Measurements from ENCODE around the gene MARCHF10. TPM values are rescaled to one million over a fixed set of nuclear protein-coding genes. Genes with fewer than 3 reads are reported as not detected.
A peak's percentile ranks its signal among the peaks of the same experiment; 100 is the strongest.
"Not testable (repeated sequence)": the region's sequence is repeated elsewhere in the genome, so short reads cannot be mapped to it uniquely, and the experiment has no call there.

MARCHF10 gene
- total RNA-seq, 1 donor from 2014 or later: not detected

GRCh38 chr17:62702746-62703260 is 105.3 kb downstream of the MARCHF10 start:
- ATAC-seq (no peak), DNase-seq (ENCODE audit: low spot score) (no peak)

GRCh38 chr17:62701706-62702085 is 106.4 kb downstream of the MARCHF10 start:
- ATAC-seq: no peak
- no peak for DNase-seq (ENCODE audit: low spot score)

- DNase-seq (ENCODE audit: low spot score) (no peak), ATAC-seq (no peak)
These were observed 107.0 kb downstream of the MARCHF10 start for GRCh38 chr17:62700964-62701705.

GRCh38 chr17:62698459-62698858 is 109.7 kb downstream of the MARCHF10 start:
- not testable (repeated sequence) for DNase-seq (ENCODE audit: low spot score)

GRCh38 chr17:62696726-62697490 is 111.2 kb downstream of the MARCHF10 start:
- DNase-seq (ENCODE audit: low spot score) (no peak), ATAC-seq (no peak)

More at GRCh38 chr17:62698459-62698858, 109.7 kb downstream of the MARCHF10 start:
- not testable (repeated sequence) for ATAC-seq

GRCh38 chr17:62696256-62696655 is 111.9 kb downstream of the MARCHF10 start:
- ATAC-seq: no peak
- no peak for DNase-seq (ENCODE audit: low spot score)

GRCh38 chr17:62695093-62695738 is 112.9 kb downstream of the MARCHF10 start:
- DNase-seq (ENCODE audit: low spot score); ATAC-seq: not testable (repeated sequence)

GRCh38 chr17:62693616-62694409 is 114.3 kb downstream of the MARCHF10 start:
- no peak for DNase-seq (ENCODE audit: low spot score)
- ATAC-seq: no peak

- ATAC-seq: peak; percentile 46
- no peak for DNase-seq (ENCODE audit: low spot score)
These were observed 115.2 kb downstream of the MARCHF10 start for GRCh38 chr17:62692721-62693431.

GRCh38 chr17:62692159-62692651 is 115.9 kb downstream of the MARCHF10 start:
- no peak for DNase-seq (ENCODE audit: low spot score)
- no peak for ATAC-seq

GRCh38 chr17:62691589-62691915 is 116.6 kb downstream of the MARCHF10 start:
- not testable (repeated sequence) for ATAC-seq; DNase-seq (ENCODE audit: low spot score)

GRCh38 chr17:62690168-62690897 is 117.8 kb downstream of the MARCHF10 start:
- ATAC-seq (no peak), DNase-seq (ENCODE audit: low spot score) (no peak)

GRCh38 chr17:62689441-62690167 is 118.5 kb downstream of the MARCHF10 start:
- DNase-seq (ENCODE audit: low spot score) (no peak), ATAC-seq (no peak)

GRCh38 chr17:62688398-62689160 is 119.5 kb downstream of the MARCHF10 start:
- no peak for ATAC-seq
- no peak for DNase-seq (ENCODE audit: low spot score)

- DNase-seq (ENCODE audit: low spot score) (no peak), ATAC-seq (no peak)
These were observed 120.1 kb downstream of the MARCHF10 start for GRCh38 chr17:62687997-62688396.

- no peak for DNase-seq (ENCODE audit: low spot score)
- ATAC-seq: no peak
These were observed 123.9 kb downstream of the MARCHF10 start for GRCh38 chr17:62684179-62684578.

GRCh38 chr17:62681939-62682381 is 126.2 kb downstream of the MARCHF10 start:
- ATAC-seq (no peak), DNase-seq (ENCODE audit: low spot score) (no peak)

All from left lobe of liver (tissue), 2 donors.